ENCODE measurements around the gene DNMT3A.

- TF ChIP-seq POLR2AphosphoS5 (IDR thresholded peaks at IDR 0.05; ENCODE audit: low read depth, low read length) (no peak), TAF1 (IDR thresholded peaks at IDR 0.05; ENCODE audit: borderline replicate concordance, insufficient read depth, low read length) (no peak), REST (IDR thresholded peaks at IDR 0.05; ENCODE audit: insufficient read depth in 1 of 2, low read depth in 2 of 2, low read length in 2 of 2) (no peak), SIN3A (IDR thresholded peaks at IDR 0.05; ENCODE audit: borderline replicate concordance, insufficient read depth, low read length) (no peak)
Measured at GRCh38 chr2:25373269-25373981, 31.7 kb upstream of the DNMT3A start.
